ENCODE data around the gene ZFYVE16.
A peak's percentile ranks its signal among the peaks of the same experiment; 100 is the strongest.

Gene ZFYVE16

DNA sequence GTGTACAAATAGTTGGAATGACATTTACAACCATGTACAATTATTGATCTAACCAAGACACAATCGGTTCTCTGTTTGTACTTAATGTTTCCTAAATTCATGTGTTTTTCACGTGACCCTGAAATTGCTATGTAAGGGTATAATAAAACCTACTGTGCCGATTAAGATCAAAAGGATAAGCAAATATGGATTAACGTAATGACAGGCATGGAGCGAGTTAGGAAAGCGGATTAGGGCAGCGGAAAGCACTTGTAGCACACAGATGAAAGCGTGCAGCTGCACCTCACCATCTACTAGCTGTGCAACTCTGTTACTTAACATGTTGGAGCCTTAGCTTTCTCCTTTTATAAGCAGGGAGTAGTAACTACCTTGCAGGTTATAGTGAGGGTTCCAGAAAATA is 38.3 kb upstream of the ZFYVE16 start:
- TF ChIP-seq ZNF426 (tag by site-specific recombination; IDR thresholded peaks at IDR 0.05): no peak
- peak; percentile 61; the same call in 1 of the 2 replicates for TF ChIP-seq TCF7L2 (IDR thresholded peaks at IDR 0.05; ENCODE audit: borderline replicate concordance, low read depth, low read length)
- no peak for TF ChIP-seq ZNF654 (tag by site-specific recombination; IDR thresholded peaks at IDR 0.05; ENCODE audit: low read depth)
- H3K36me3 ChIP-seq (ENCODE audit: control insufficient read depth in 2 of 2, insufficient read depth in 1 of 2, low read length in 2 of 2): no peaks in the 10 kb centered on the region
- POLR2A ChIA-PET: no interaction called here
- no peaks in the 10 kb centered on the region for H3K4me1 ChIP-seq (ENCODE audit: control insufficient read depth, insufficient read depth, low read length)
- H3K27ac ChIP-seq (ENCODE audit: extremely low read depth, low read depth, low read length): no peak overlapping the region
- H3K4me3 ChIP-seq (ENCODE audit: low read depth, low read length): no peak overlapping the region
- no peaks in the 10 kb centered on the region for H3K9me3 ChIP-seq (ENCODE audit: control insufficient read depth, insufficient read depth, low read depth, low read length)
- CTCF ChIA-PET: no interaction called here

DNA sequence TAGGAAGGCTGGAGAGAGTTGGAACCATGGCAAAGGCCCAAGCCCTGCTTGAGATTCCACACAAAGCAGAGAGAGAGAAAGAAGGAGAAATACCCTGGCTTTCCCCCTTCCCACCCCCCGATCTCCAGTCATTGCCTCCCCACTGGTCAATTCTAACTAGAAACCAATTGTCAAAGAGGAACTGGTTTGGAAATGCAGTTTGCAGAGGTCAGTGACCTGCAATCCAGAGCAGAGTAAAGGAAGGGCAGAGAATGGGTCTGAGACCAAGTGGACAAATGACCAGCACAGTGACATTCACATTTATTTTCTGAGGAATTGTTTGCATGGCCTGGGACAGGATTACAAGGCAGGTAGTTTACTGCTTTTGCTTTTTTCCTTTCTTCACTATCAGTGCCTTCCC is 37.5 kb upstream of the ZFYVE16 start:
- ChIA-PET CTCF (no interaction called here), POLR2A (no interaction called here)
- no peaks in the 10 kb centered on the region for H3K36me3 ChIP-seq (ENCODE audit: control insufficient read depth in 2 of 2, insufficient read depth in 1 of 2, low read length in 2 of 2)
- H3K4me3 ChIP-seq (ENCODE audit: low read depth, low read length): no peak overlapping the region
- TF ChIP-seq, protein P1, sequence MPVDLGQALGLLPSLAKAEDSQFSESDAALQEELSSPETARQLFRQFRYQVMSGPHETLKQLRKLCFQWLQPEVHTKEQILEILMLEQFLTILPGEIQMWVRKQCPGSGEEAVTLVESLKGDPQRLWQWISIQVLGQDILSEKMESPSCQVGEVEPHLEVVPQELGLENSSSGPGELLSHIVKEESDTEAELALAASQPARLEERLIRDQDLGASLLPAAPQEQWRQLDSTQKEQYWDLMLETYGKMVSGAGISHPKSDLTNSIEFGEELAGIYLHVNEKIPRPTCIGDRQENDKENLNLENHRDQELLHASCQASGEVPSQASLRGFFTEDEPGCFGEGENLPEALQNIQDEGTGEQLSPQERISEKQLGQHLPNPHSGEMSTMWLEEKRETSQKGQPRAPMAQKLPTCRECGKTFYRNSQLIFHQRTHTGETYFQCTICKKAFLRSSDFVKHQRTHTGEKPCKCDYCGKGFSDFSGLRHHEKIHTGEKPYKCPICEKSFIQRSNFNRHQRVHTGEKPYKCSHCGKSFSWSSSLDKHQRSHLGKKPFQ (tag by site-specific recombination; IDR thresholded peaks at IDR 0.05): no peak
- TF ChIP-seq FEZF1 (tag by site-specific recombination; IDR thresholded peaks at IDR 0.05) (no peak), ZNF626 (tag by site-specific recombination; IDR thresholded peaks at IDR 0.05) (no peak), ZBTB20 (tag by site-specific recombination; IDR thresholded peaks at IDR 0.05) (no peak), ZNF792 (tag by site-specific recombination; IDR thresholded peaks at IDR 0.05) (no peak), ZNF140 (tag by site-specific recombination; IDR thresholded peaks at IDR 0.05) (no peak), KLF8 (tag by site-specific recombination; IDR thresholded peaks at IDR 0.05) (no peak), ZNF776 (tag by site-specific recombination; IDR thresholded peaks at IDR 0.05; ENCODE audit: borderline replicate concordance) (no peak), ZNF10 (tag by site-specific recombination; IDR thresholded peaks at IDR 0.05) (no peak), ZNF341 (tag by site-specific recombination; IDR thresholded peaks at IDR 0.05; ENCODE audit: low read depth) (no peak), SP2 (tag by site-specific recombination; IDR thresholded peaks at IDR 0.05) (no peak), ZNF521 (tag by site-specific recombination; IDR thresholded peaks at IDR 0.05) (no peak), ZNF404 (tag by site-specific recombination; IDR thresholded peaks at IDR 0.05) (no peak), SCRT1 (tag by site-specific recombination; IDR thresholded peaks at IDR 0.05; ENCODE audit: borderline replicate concordance) (no peak)
- TF ChIP-seq, protein P2, sequence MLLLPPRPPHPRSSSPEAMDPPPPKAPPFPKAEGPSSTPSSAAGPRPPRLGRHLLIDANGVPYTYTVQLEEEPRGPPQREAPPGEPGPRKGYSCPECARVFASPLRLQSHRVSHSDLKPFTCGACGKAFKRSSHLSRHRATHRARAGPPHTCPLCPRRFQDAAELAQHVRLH (tag by site-specific recombination; IDR thresholded peaks at IDR 0.05): no peak
- TF ChIP-seq, protein P3, sequence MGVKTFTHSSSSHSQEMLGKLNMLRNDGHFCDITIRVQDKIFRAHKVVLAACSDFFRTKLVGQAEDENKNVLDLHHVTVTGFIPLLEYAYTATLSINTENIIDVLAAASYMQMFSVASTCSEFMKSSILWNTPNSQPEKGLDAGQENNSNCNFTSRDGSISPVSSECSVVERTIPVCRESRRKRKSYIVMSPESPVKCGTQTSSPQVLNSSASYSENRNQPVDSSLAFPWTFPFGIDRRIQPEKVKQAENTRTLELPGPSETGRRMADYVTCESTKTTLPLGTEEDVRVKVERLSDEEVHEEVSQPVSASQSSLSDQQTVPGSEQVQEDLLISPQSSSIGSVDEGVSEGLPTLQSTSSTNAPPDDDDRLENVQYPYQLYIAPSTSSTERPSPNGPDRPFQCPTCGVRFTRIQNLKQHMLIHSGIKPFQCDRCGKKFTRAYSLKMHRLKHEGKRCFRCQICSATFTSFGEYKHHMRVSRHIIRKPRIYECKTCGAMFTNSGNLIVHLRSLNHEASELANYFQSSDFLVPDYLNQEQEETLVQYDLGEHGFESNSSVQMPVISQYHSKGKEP (tag by site-specific recombination; IDR thresholded peaks at IDR 0.05): no peak
- TF ChIP-seq, protein P4, sequence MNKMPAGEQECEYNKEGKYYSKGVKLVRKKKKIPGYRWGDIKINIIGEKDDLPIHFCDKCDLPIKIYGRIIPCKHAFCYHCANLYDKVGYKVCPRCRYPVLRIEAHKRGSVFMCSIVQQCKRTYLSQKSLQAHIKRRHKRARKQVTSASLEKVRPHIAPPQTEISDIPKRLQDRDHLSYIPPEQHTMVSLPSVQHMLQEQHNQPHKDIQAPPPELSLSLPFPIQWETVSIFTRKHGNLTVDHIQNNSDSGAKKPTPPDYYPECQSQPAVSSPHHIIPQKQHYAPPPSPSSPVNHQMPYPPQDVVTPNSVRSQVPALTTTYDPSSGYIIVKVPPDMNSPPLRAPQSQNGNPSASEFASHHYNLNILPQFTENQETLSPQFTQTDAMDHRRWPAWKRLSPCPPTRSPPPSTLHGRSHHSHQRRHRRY (tag by site-specific recombination; IDR thresholded peaks at IDR 0.05): no peak
- no peak overlapping the region for H3K27ac ChIP-seq (ENCODE audit: extremely low read depth, low read depth, low read length)
- no peaks in the 10 kb centered on the region for H3K4me1 ChIP-seq (ENCODE audit: control insufficient read depth, insufficient read depth, low read length)
- no peaks in the 10 kb centered on the region for H3K9me3 ChIP-seq (ENCODE audit: control insufficient read depth, insufficient read depth, low read depth, low read length)

All from HEK293 (cell line).